ENCODE measurements around the gene CPM.

Gene CPM

GRCh38 chr12:68918960-68919359 is 14.0 kb downstream of the CPM start:
- no peak overlapping the region for H3K27ac ChIP-seq
- TF ChIP-seq CTCF (conservative IDR thresholded peaks at IDR 0.05) (no peak), ZFX (IDR thresholded peaks at IDR 0.05) (no peak)

GRCh38 chr12:68915055-68915454 is 17.9 kb downstream of the CPM start:
- no peak overlapping the region for H3K27ac ChIP-seq
- TF ChIP-seq ZFX (IDR thresholded peaks at IDR 0.05) (no peak), CTCF (conservative IDR thresholded peaks at IDR 0.05) (no peak)

GRCh38 chr12:68913682-68914081 is 19.3 kb downstream of the CPM start:
- no peak overlapping the region for H3K27ac ChIP-seq
- TF ChIP-seq CTCF (conservative IDR thresholded peaks at IDR 0.05) = no peak
- TF ChIP-seq ZFX (IDR thresholded peaks at IDR 0.05) = no peak

GRCh38 chr12:68912916-68913315 is 20.1 kb downstream of the CPM start:
- H3K27ac ChIP-seq = no peak overlapping the region
- TF ChIP-seq ZFX (IDR thresholded peaks at IDR 0.05) = no peak
- TF ChIP-seq CTCF (conservative IDR thresholded peaks at IDR 0.05) = no peak

GRCh38 chr12:68911197-68911718 is 21.7 kb downstream of the CPM start:
- TF ChIP-seq ZFX (IDR thresholded peaks at IDR 0.05) (no peak), CTCF (conservative IDR thresholded peaks at IDR 0.05) (no peak)
- no peak overlapping the region for H3K27ac ChIP-seq

- no peak for TF ChIP-seq ZFX (IDR thresholded peaks at IDR 0.05)
- TF ChIP-seq CTCF (conservative IDR thresholded peaks at IDR 0.05) = no peak
- no peak overlapping the region for H3K27ac ChIP-seq
Measured at GRCh38 chr12:68910128-68910527, 22.8 kb downstream of the CPM start.

- H3K27ac ChIP-seq = no peak overlapping the region
- TF ChIP-seq ZFX (IDR thresholded peaks at IDR 0.05) (no peak), CTCF (conservative IDR thresholded peaks at IDR 0.05) (no peak)
Measured at GRCh38 chr12:68908076-68908475, 24.9 kb downstream of the CPM start.
